Tibial nerve (tissue), 3 donors: ENCODE measurements around the gene DRAM1.

ENCODE experiments used
- POLR2A ChIP-seq, 2 donors: fragments of 450-650 bp; IDR thresholded peaks; one replicate each; pipeline ENCODE4 v1.6.1; 2017; ENCODE audit warnings: antibody characterized with exemption in 2 of 2, mild to moderate bottlenecking in 2 of 2, moderate library complexity in 2 of 2
- TF ChIP-seq, protein P1 (sequence below), 5 experiments: fragments of 200-600 bp in 3 of 5; fragments of 450-650 bp in 2 of 5; sonication (generic) in 3 of 5; IDR thresholded peaks; one replicate each; pipeline ENCODE4 v1.5.1; 2016 to 2019; ENCODE audit warnings: antibody characterized with exemption in 5 of 5, mild to moderate bottlenecking in 3 of 5, moderate library complexity in 2 of 5

DNA sequence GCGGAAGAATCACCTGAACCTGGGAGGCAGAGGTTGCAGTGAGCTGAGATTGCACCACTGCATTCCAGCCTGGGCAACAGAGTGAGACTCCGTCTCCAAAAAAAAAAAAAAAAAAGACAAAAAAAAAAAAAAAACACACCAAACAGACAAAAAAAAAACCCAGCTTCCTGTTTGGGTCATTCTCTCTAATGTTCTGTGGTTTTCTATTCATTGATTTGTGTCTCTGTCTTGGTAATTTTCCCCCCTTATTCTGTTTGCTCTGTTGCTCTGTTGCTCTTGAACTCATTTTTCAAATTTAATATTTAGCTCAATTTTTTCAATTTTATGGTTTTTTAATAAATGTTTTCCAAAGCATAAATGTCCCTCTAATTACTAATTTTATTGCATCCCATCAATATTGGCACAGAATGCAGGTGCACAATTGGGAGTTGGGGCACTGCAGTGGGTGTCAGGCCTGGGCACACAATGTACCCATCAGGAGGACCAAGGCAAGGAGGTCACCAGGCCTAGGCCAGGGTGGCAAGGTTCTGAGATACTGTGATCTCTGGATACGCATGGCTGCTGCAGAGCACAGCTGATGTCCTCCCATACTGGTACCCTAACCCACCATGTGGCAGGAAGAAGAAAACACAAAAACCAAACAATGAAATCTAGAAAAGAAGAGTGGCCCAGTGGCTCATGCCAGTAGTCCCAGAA is 38.6 kb upstream of the DRAM1 start:
- TF ChIP-seq, protein P1, sequence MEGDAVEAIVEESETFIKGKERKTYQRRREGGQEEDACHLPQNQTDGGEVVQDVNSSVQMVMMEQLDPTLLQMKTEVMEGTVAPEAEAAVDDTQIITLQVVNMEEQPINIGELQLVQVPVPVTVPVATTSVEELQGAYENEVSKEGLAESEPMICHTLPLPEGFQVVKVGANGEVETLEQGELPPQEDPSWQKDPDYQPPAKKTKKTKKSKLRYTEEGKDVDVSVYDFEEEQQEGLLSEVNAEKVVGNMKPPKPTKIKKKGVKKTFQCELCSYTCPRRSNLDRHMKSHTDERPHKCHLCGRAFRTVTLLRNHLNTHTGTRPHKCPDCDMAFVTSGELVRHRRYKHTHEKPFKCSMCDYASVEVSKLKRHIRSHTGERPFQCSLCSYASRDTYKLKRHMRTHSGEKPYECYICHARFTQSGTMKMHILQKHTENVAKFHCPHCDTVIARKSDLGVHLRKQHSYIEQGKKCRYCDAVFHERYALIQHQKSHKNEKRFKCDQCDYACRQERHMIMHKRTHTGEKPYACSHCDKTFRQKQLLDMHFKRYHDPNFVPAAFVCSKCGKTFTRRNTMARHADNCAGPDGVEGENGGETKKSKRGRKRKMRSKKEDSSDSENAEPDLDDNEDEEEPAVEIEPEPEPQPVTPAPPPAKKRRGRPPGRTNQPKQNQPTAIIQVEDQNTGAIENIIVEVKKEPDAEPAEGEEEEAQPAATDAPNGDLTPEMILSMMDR (IDR thresholded peaks at IDR 0.05), result no peak
- TF ChIP-seq POLR2A (IDR thresholded peaks at IDR 0.05), result no peak
